Transverse colon (tissue), 4 donors: Measurements from ENCODE around the gene EPB41L4B. TPM values are rescaled to one million over a fixed set of nuclear protein-coding genes. Genes with fewer than 3 reads are reported as not detected.

Experiments
- DNase-seq: peaks from one replicate; pipeline ENCODE4 v3.0.0-alpha.2; 2019
- H3K27ac ChIP-seq, 4 donors: fragments of 200-600 bp; sonication (generic); 2 replicates each; pipeline ENCODE4 v1.5.1; 2016 to 2018; ENCODE audit warnings: inconsistent platforms in 4 of 4
- H3K27me3 ChIP-seq: fragments of 200-600 bp; sonication (generic); 2 replicates; pipeline ENCODE4 v1.5.1; 2017; ENCODE audit warnings: inconsistent platforms
- H3K36me3 ChIP-seq, 4 donors: fragments of 200-600 bp; sonication (generic); 2 replicates each; pipeline ENCODE4 v1.5.1; 2017 to 2019; ENCODE audit warnings: inconsistent platforms in 4 of 4
- H3K4me1 ChIP-seq, 4 donors: fragments of 200-600 bp; sonication (generic); 2 replicates each; pipeline ENCODE4 v1.5.1; 2017 to 2020; ENCODE audit warnings: inconsistent platforms in 4 of 4
- H3K4me3 ChIP-seq, 4 donors: fragments of 200-600 bp; sonication (generic); 1 replicate in 1 of 4; 2 replicates in 3 of 4; pipeline versions ENCODE4 v1.5.1 to v1.6.1; 2017 to 2019; ENCODE audit warnings: inconsistent platforms in 4 of 4
- H3K9me3 ChIP-seq, 2 donors: fragments of 200-600 bp; sonication (generic); 2 replicates each; pipeline ENCODE4 v1.5.1; 2017 to 2019; ENCODE audit warnings: inconsistent platforms in 2 of 2
- CTCF ChIP-seq, 5 experiments: fragments of 200-600 bp in 3 of 5; fragments of 450-650 bp in 2 of 5; sonication (generic) in 3 of 5; IDR thresholded peaks; 1 replicate in 2 of 5; 2 replicates in 3 of 5; pipeline ENCODE4 v1.5.1; 2016 to 2017; ENCODE audit warnings: antibody characterized with exemption in 5 of 5, inconsistent platforms in 3 of 5, mild to moderate bottlenecking in 2 of 5, moderate library complexity in 1 of 5
- EP300 ChIP-seq: sonication (generic); formaldehyde crosslinking; IDR thresholded peaks from one replicate; pipeline ENCODE4 v1.6.1; 2017; ENCODE audit warnings: antibody characterized with exemption, low read depth
- POLR2A ChIP-seq: fragments of 450-650 bp; IDR thresholded peaks from one replicate; pipeline ENCODE4 v1.6.1; 2016; ENCODE audit warnings: antibody characterized with exemption, mild to moderate bottlenecking, moderate library complexity
- POLR2AphosphoS5 ChIP-seq, 3 donors: sonication (generic); formaldehyde crosslinking; IDR thresholded peaks; one replicate each; pipeline ENCODE4 v1.6.1; 2016; ENCODE audit warnings: antibody characterized with exemption in 3 of 3
- WGBS, 2 donors: methylation state at CpG; one replicate each; pipeline ENCODE4 v1.1.5; 2018; ENCODE audit warnings: low coverage in 1 of 2; 5-methylcytosine and 5-hydroxymethylcytosine counted together
- in situ Hi-C, 4 donors: fragments of 200-750 bp; cut with MboI; loops; one replicate each; pipeline versions ENCODE4 v1.15.0 to v1.15.1; 2017; ENCODE audit warnings: low sequenced_read_pairs in 3 of 4, low pct_ligation_motif_present in 1 of 4, low pct_unique_long_range_greater_than_20kb in 1 of 4
- intact Hi-C: fragments of 100-400 bp; cut with DNase I; formaldehyde crosslinking; loops from one replicate; pipeline ENCODE4 v1.15.1; 2023; ENCODE audit warnings: low total_unique reads
- total RNA-seq, 4 donors: library from RNA; depleted of rRNA; stranded (reverse); fragments of >200 nt; gene quantifications; one replicate each; pipeline ENCODE4 v1.1.0, GENCODE V29; 2016

EPB41L4B gene
- total RNA-seq, 4 donors from 2014 or later: 76.8 to 159 (median 110) TPM

DNA sequence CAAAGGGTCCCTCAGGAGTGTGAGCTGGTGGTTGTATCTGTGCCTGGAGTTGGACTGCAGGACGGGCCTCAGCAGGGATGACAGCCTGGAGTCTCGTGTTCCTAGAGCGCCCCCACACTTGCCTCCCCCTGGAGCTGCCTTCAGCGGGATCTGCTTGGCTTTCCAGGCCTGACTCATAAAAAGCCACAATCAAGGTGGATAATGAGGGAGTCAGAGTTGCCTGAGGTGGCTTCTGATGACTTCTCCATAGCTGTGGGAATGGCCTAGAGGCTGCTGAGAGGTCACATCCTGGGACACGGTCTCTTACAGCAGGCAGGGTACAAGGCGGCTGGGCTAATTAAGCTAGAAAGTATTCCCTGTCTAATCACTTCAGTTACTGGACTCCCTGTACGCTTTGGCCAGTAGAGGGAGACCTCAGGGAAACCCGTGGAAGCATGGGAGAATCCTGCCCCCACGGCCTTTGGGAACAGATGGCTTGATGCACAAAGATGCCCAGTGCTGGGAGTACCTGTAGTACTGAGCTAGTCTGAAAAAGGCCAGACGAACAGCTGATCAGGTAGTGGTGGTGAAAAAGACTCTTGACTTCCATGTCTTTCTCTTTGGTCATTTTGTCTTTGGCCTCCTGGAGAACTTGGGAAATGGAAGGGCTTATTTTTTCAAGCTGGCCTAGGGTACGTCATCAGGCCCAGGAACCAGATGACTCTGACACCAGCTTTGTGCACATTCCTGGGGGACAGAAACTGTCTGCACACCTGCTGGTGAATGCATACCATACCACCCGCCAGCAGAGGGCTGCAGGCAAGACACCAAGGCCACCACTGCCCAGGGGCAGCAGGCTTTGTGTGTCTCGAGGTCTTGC is 137.7 kb downstream of the EPB41L4B start:
- H3K9me3 ChIP-seq: no peaks in the 10 kb centered on the region
- peak; percentile 30 for DNase-seq
- no peaks in the 10 kb centered on the region for H3K27me3 ChIP-seq
- H3K4me3 ChIP-seq: no peak overlapping the region
- 47 to 58% methylated on average over 2 to 13 of the region's 13 CpGs for WGBS, 2 donors
- intact Hi-C loops (no loop called here), in situ Hi-C loops (no loop called here)
- TF ChIP-seq POLR2AphosphoS5 (IDR thresholded peaks at IDR 0.05) (no peak), CTCF (IDR thresholded peaks at IDR 0.05) (peak in 4 of 5 experiments; percentile 31 to 48 (median 42))
- H3K4me1 ChIP-seq: no peaks in the 10 kb centered on the region
- no peaks in the 10 kb centered on the region for H3K36me3 ChIP-seq
- no peak overlapping the region for H3K27ac ChIP-seq

GRCh38 chr9:109182550-109182939 is 138.3 kb downstream of the EPB41L4B start:
- in situ Hi-C loops: no loop called here
- TF ChIP-seq POLR2AphosphoS5 (IDR thresholded peaks at IDR 0.05): no peak
- no peak for TF ChIP-seq CTCF (IDR thresholded peaks at IDR 0.05)
- TF ChIP-seq POLR2A: no peak
- no peak for TF ChIP-seq EP300

DNA sequence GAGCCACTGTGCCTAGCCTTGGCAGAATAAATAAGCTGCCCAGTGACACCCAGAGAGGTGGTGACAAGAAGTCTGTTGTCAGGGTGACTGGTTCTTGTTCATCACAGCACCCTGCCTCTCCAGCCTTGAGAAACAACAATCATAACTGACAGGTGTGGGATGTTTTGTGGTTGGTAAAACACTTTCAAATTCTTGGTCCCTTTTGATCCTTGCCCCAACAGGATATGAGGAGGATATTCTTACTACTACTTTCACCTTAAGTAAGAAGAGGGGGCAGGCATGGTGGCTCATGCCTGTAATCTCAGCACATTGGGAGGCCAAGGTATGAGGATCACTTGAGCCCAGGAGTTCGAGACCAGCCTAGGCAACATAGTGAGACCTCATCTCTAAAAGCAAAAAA is 139.6 kb downstream of the EPB41L4B start:
- no peak overlapping the region for H3K4me3 ChIP-seq
- no peak overlapping the region for H3K27ac ChIP-seq
- no peaks in the 10 kb centered on the region for H3K9me3 ChIP-seq
- DNase-seq: no peak
- no peak for TF ChIP-seq EP300
- no peak for TF ChIP-seq POLR2A
- TF ChIP-seq CTCF (IDR thresholded peaks at IDR 0.05): no peak
- TF ChIP-seq POLR2AphosphoS5 (IDR thresholded peaks at IDR 0.05): no peak
- no peaks in the 10 kb centered on the region for H3K27me3 ChIP-seq
- 78 to 100% methylated on average over 1 of the region's 1 CpG for WGBS, 2 donors
- H3K36me3 ChIP-seq: no peaks in the 10 kb centered on the region
- H3K4me1 ChIP-seq: no peaks in the 10 kb centered on the region
- in situ Hi-C loops (no loop called here), intact Hi-C loops (no loop called here)

More at GRCh38 chr9:109182550-109182939, 138.3 kb downstream of the EPB41L4B start:
- H3K4me3 ChIP-seq: no peak overlapping the region
- intact Hi-C loops: no loop called here
- H3K9me3 ChIP-seq: no peaks in the 10 kb centered on the region
- no peaks in the 10 kb centered on the region for H3K36me3 ChIP-seq
- H3K4me1 ChIP-seq: no peaks in the 10 kb centered on the region
- H3K27me3 ChIP-seq: no peaks in the 10 kb centered on the region
- DNase-seq: no peak
- no peak overlapping the region for H3K27ac ChIP-seq
- 86 to 87% methylated on average over 8 to 9 of the region's 9 CpGs for WGBS, 2 donors

GRCh38 chr9:109179801-109180523 is 140.9 kb downstream of the EPB41L4B start:
- Histone ChIP-seq H3K4me1 (no peaks in the 10 kb centered on the region), H3K36me3 (no peaks in the 10 kb centered on the region), H3K4me3 (no peak overlapping the region), H3K27ac (no peak overlapping the region), H3K27me3 (no peaks in the 10 kb centered on the region), H3K9me3 (no peaks in the 10 kb centered on the region)
- in situ Hi-C loops (no loop called here), intact Hi-C loops (no loop called here)
- no peak for DNase-seq
- no peak for TF ChIP-seq EP300
- TF ChIP-seq CTCF (IDR thresholded peaks at IDR 0.05): no peak
- TF ChIP-seq POLR2AphosphoS5 (IDR thresholded peaks at IDR 0.05): no peak
- TF ChIP-seq POLR2A: no peak
- WGBS, 2 donors: 73 to 77% methylated on average over 6 to 9 of the region's 9 CpGs
